ENCODE results near the gene LHFPL6.

Gene LHFPL6

GRCh38 chr13:39461685-39462266 lies 141.2 kb downstream of the LHFPL6 start:
- no peak for DNase-seq

GRCh38 chr13:39457274-39457673 lies 145.7 kb downstream of the LHFPL6 start:
- no peak for DNase-seq

- DNase-seq, result no peak
These were observed 147.3 kb downstream of the LHFPL6 start for GRCh38 chr13:39455521-39456175.

- no peak for DNase-seq
These were observed 150.2 kb downstream of the LHFPL6 start for GRCh38 chr13:39452834-39453233.

GRCh38 chr13:39452417-39452816 lies 150.6 kb downstream of the LHFPL6 start:
- peak; percentile 31 for DNase-seq

- DNase-seq, result peak; percentile 79
These were observed 151.1 kb downstream of the LHFPL6 start for GRCh38 chr13:39451860-39452301.

GRCh38 chr13:39451301-39451700 lies 151.7 kb downstream of the LHFPL6 start:
- no peak for DNase-seq

GRCh38 chr13:39450176-39450575 lies 152.8 kb downstream of the LHFPL6 start:
- DNase-seq, result no peak

GRCh38 chr13:39448834-39449233 lies 154.2 kb downstream of the LHFPL6 start:
- DNase-seq, result peak; percentile 78

- DNase-seq, result no peak
These were observed 156.1 kb downstream of the LHFPL6 start for GRCh38 chr13:39446865-39447264.

GRCh38 chr13:39444866-39445265 lies 158.1 kb downstream of the LHFPL6 start:
- DNase-seq, result no peak

GRCh38 chr13:39433651-39434050 lies 169.3 kb downstream of the LHFPL6 start:
- no peak for DNase-seq

- no peak for DNase-seq
These were observed 170.8 kb downstream of the LHFPL6 start for GRCh38 chr13:39432196-39432595.

GRCh38 chr13:39422845-39423565 lies 180.0 kb downstream of the LHFPL6 start:
- no peak for DNase-seq

GRCh38 chr13:39419876-39420275 lies 183.1 kb downstream of the LHFPL6 start:
- no peak for DNase-seq

- DNase-seq, result no peak
These were observed 183.9 kb downstream of the LHFPL6 start for GRCh38 chr13:39419068-39419467.

GRCh38 chr13:39418424-39418823 lies 184.6 kb downstream of the LHFPL6 start:
- DNase-seq, result no peak

GRCh38 chr13:39417643-39418042 lies 185.3 kb downstream of the LHFPL6 start:
- no peak for DNase-seq

GRCh38 chr13:39417131-39417530 lies 185.9 kb downstream of the LHFPL6 start:
- DNase-seq, result peak; percentile 35

GRCh38 chr13:39415008-39415802 lies 187.8 kb downstream of the LHFPL6 start:
- peak; percentile 55 for DNase-seq

- DNase-seq, result no peak
These were observed 188.7 kb downstream of the LHFPL6 start for GRCh38 chr13:39414339-39414738.

- no peak for DNase-seq
These were observed 191.5 kb downstream of the LHFPL6 start for GRCh38 chr13:39411511-39411910.

- no peak for DNase-seq
These were observed 192.0 kb downstream of the LHFPL6 start for GRCh38 chr13:39410964-39411363.

Data from right hindlimb (tissue), 1 donor.